ENCODE results near the gene OTOGL.
A peak's percentile ranks its signal among the peaks of the same experiment; 100 is the strongest.
"Not testable (repeated sequence)": the region's sequence is repeated elsewhere in the genome, so short reads cannot be mapped to it uniquely, and the experiment has no call there.

Gene OTOGL

GRCh38 chr12:80230068-80230467, 130.7 kb downstream of the OTOGL start:
- DNase-seq, result peak; percentile 69

GRCh38 chr12:80232837-80233236, 133.5 kb downstream of the OTOGL start:
- DNase-seq, result no peak

GRCh38 chr12:80233926-80234325, 134.6 kb downstream of the OTOGL start:
- DNase-seq, result no peak

GRCh38 chr12:80234667-80235066, 135.3 kb downstream of the OTOGL start:
- DNase-seq, result no peak

- no peak for DNase-seq
Observed at GRCh38 chr12:80235944-80236343, 136.6 kb downstream of the OTOGL start.

- DNase-seq, result no peak
Observed at GRCh38 chr12:80239867-80240266, 140.5 kb downstream of the OTOGL start.

- no peak for DNase-seq
Observed at GRCh38 chr12:80241576-80242273, 142.4 kb downstream of the OTOGL start.

GRCh38 chr12:80242321-80242720, 143.0 kb downstream of the OTOGL start:
- DNase-seq, result no peak

GRCh38 chr12:80249581-80249980, 150.2 kb downstream of the OTOGL start:
- not testable (repeated sequence) for DNase-seq

- DNase-seq, result no peak
Observed at GRCh38 chr12:80257920-80258319, 158.6 kb downstream of the OTOGL start.

- no peak for DNase-seq
Observed at GRCh38 chr12:80260269-80260668, 160.9 kb downstream of the OTOGL start.

GRCh38 chr12:80261403-80261802, 162.1 kb downstream of the OTOGL start:
- DNase-seq, result no peak

GRCh38 chr12:80262346-80262745, 163.0 kb downstream of the OTOGL start:
- DNase-seq, result no peak

- DNase-seq, result no peak
Observed at GRCh38 chr12:80262771-80263170, 163.4 kb downstream of the OTOGL start.

GRCh38 chr12:80264386-80264785, 165.0 kb downstream of the OTOGL start:
- DNase-seq, result no peak

- DNase-seq, result no peak
Observed at GRCh38 chr12:80264891-80265290, 165.6 kb downstream of the OTOGL start.

GRCh38 chr12:80268924-80269749, 169.8 kb downstream of the OTOGL start:
- no peak for DNase-seq

- peak; percentile 56 for DNase-seq
Observed at GRCh38 chr12:80269803-80270552, 170.6 kb downstream of the OTOGL start.

- no peak for DNase-seq
Observed at GRCh38 chr12:80271780-80272179, 172.4 kb downstream of the OTOGL start.

GRCh38 chr12:80272387-80272915, 173.1 kb downstream of the OTOGL start:
- DNase-seq, result peak; percentile 18

GRCh38 chr12:80273144-80273543, 173.8 kb downstream of the OTOGL start:
- DNase-seq, result no peak

GRCh38 chr12:80277732-80278131, 178.4 kb downstream of the OTOGL start:
- DNase-seq, result no peak

- DNase-seq, result no peak
Observed at GRCh38 chr12:80282226-80282625, 182.9 kb downstream of the OTOGL start.

Data from retina (tissue), 1 donor.